CD4-positive, alpha-beta T cell treated with Interleukin-21 for 1 hour (primary cell): Measurements from ENCODE around the gene ZC3H12A.
"Not testable (repeated sequence)": the region's sequence is repeated elsewhere in the genome, so short reads cannot be mapped to it uniquely, and the experiment has no call there.

Experiments
- DNase-seq: peaks from one replicate; pipeline ENCODE4 v3.0.0-alpha.2; 2020

ZC3H12A gene

GRCh38 chr1:37502791-37503190 is 28.4 kb downstream of the ZC3H12A start:
- not testable (repeated sequence) for DNase-seq

DNA sequence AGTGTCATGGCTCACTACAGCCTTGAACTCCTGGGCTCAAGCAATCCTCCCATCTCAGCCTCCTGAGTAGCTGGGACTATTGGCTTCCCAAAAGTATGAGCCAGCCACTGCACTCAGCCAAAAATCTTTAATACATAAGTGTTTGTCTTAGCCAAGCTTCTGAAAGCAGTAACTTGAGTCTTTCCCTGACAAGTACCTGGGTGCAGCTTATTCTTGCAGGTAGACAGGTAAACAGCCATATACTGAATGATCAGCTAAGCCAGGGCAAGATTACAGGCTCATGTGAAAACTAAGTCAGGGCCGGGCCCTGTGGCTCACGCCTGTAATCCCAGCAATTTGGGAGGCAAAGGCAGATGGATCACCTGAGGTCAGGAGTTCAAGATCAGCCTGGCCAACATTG is 32.4 kb downstream of the ZC3H12A start:
- DNase-seq: no peak

DNA sequence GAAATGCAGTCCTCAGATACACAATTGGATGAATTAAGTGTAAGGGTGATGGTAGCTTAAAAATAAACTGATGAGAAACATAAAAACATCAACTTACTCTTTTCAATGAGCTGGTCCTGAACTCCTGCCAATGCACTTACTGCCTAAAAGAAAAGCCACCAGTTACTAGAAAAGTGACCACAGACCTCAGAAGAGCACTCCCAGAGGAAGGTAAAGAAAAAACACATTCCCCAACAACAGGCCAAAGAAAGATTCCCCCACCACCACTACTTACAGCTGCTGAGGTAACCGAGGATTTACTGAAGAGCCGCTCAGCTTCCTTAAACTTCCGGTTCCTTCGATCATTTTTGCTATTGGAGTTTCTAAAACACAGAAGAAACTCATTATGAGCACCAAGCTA is 34.8 kb downstream of the ZC3H12A start:
- DNase-seq: no peak

- DNase-seq: peak; percentile 62
These were observed 39.5 kb downstream of the ZC3H12A start for GRCh38 chr1:37513795-37514349.

GRCh38 chr1:37514350-37515184 is 40.2 kb downstream of the ZC3H12A start, which contains the start of gene MEAF6:
MEAF6 (minus strand) TSS chr1:37514766; CDS start chr1:37514746, 20 bp downstream.
- DNase-seq: peak; percentile 85

- DNase-seq: no peak
These were observed 41.0 kb downstream of the ZC3H12A start for GRCh38 chr1:37515185-37516034.

DNA sequence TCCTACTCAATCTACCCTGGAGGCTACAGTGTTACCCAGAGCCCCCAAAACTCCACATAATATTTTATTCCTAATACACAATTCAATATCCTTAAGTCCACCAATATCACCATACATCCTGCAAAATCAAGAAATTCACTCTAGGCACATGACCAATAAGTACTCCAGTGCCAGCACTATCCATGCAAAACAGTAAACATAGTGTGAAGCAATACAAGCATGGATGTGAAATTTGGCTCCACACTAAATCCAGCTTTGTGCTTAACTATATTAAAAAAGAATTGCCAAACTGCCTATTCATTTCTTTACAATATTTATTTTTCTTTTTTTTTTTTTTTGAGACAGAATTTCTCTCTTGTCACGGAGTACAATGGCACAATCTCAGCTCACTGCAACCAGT is 43.2 kb downstream of the ZC3H12A start:
- no peak for DNase-seq

DNA sequence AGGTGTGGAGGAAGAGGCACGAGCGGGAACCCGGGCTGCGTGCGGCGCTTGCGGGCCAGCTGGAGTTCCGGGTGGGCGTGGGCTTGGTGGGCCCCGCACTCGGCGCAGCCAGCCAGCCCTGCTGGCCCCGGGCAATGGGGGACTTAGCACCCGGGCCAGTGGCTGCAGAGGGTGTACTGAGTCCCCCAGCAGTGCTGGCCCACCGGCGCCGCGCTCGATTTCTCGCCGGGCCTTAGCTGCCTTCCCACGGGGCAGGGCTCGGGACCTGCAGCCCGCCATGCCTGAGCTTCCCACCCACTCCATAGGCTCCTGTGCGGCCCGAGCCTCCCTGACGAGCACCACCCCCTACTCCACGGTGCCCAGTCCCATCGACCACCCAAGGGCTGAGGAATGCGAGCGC is 43.9 kb downstream of the ZC3H12A start:
- DNase-seq: not testable (repeated sequence)

GRCh38 chr1:37518929-37519328 is 44.5 kb downstream of the ZC3H12A start:
- DNase-seq: peak; percentile 75

- DNase-seq: peak; percentile 7
These were observed 45.2 kb downstream of the ZC3H12A start for GRCh38 chr1:37519613-37520012.

DNA sequence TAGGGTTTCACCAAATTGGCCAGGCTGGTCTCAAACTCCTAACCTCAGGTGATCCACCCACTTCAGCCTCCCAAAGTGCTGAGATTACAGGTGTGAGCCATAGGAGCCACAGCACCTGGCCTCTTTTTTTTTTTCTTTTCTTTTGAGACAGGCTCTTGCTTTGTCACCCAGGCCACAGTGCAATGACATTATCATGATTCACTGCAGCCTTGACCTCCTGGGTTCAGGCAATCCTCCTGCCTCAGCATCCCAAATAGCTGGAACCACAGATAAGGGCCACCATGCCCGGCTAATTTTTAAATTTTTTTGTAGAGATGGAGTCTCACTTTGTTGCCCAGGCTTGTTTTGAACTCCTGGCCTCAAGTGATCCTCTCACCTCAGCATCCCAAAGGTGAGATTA is 55.5 kb downstream of the ZC3H12A start:
- DNase-seq: not testable (repeated sequence)

- not testable (repeated sequence) for DNase-seq
These were observed 58.2 kb downstream of the ZC3H12A start for GRCh38 chr1:37532418-37533156.

GRCh38 chr1:37533317-37534093 is 59.1 kb downstream of the ZC3H12A start:
- no peak for DNase-seq
